H1 (cell line): Measurements from ENCODE around the gene FBXO46. TPM values are rescaled to one million over a fixed set of nuclear protein-coding genes. Genes with fewer than 3 reads are reported as not detected.

Experiments used
- BRCA1 ChIP-seq: IDR thresholded peaks from 2 replicates; pipeline ENCODE4 v1.6.1; 2012; ENCODE audit warnings: low read depth, low read length, improper control_type of control experiment
- CTBP2 ChIP-seq: IDR thresholded peaks from 2 replicates; pipeline ENCODE4 v1.7.0; 2011; ENCODE audit warnings: borderline replicate concordance, mild to moderate bottlenecking, moderate library complexity, mixed read lengths, low read length; ENCODE audit not compliant: insufficient read depth, insufficient read length
- EGR1 ChIP-seq: IDR thresholded peaks from 2 replicates; pipeline ENCODE4 v1.6.1; 2011; ENCODE audit warnings: low read depth, low read length, borderline replicate concordance
- SIN3A ChIP-seq, 2 experiments: IDR thresholded peaks in 1 of 2; conservative IDR thresholded peaks in 1 of 2; 2 replicates each; pipeline ENCODE4 v1.6.1; 2011 to 2012; ENCODE audit warnings: low read length in 2 of 2, improper control_type of control experiment in 1 of 2, low read depth in 1 of 2, mild to moderate bottlenecking in 1 of 2
- SP2 ChIP-seq: IDR thresholded peaks from 2 replicates; pipeline ENCODE4 v1.6.1; 2012; ENCODE audit warnings: mild to moderate bottlenecking, low read length, inconsistent platforms
- TEAD4 ChIP-seq: IDR thresholded peaks from 2 replicates; pipeline ENCODE4 v1.6.1; 2012; ENCODE audit warnings: low read depth, low read length, inconsistent platforms, mixed read lengths
- USF2 ChIP-seq: IDR thresholded peaks from 2 replicates; pipeline ENCODE4 v1.6.1; 2011; ENCODE audit warnings: low read length, improper control_type of control experiment
- polyA plus RNA-seq, 7 experiments: library from polyadenylated mRNA; depleted of rRNA in 3 of 7; stranded (reverse) in 5 of 7; unstranded in 2 of 7; fragments of >200 nt in 5 of 7; fragments of 200-250 nt in 2 of 7; gene quantifications; 1 replicate in 5 of 7; 2 replicates in 1 of 7; 4 replicates in 1 of 7; pipeline versions ENCODE4 v1.2.1 to v1.2.3, GENCODE V29; 2011 to 2013; ENCODE audit warnings: missing spikeins in 2 of 7, mixed read lengths in 2 of 7
- total RNA-seq: library from RNA; stranded (reverse); fragmentation: NEBNext Ultra II Directional; extraction: Animal tissue kit (Norgen Biotek cat#: 25700); gene quantifications from 2 replicates; pipeline ENCODE4 v1.2.1, GENCODE V29; 2021
- TF ChIP-seq, protein P1 (sequence below): IDR thresholded peaks from 2 replicates; pipeline ENCODE4 v1.6.1; 2012; ENCODE audit warnings: inconsistent platforms

Gene FBXO46
- total and polyA plus RNA-seq, 2 of the 8 experiments (the other 6 are each of a cell fraction or from before 2014, with no cell fraction given) = 11.2 to 38.9 TPM

GRCh38 chr19:45767410-45767880 is 36.7 kb upstream of the FBXO46 start (continued):
- TF ChIP-seq SIN3A (conservative IDR thresholded peaks at IDR 0.05 in 1 of 2, IDR thresholded peaks at IDR 0.05 in 1 of 2; ENCODE audit: low read depth in 1 of 2, low read length in 2 of 2) (peak in 1 of 2 experiments; percentile 42; a peak in 1 of 4 replicates), BRCA1 (no peak), SP2 (no peak), USF2 (no peak), CTBP2 (no peak), TEAD4 (no peak), EGR1 (no peak; the same call in 1 of the 2 replicates)
- TF ChIP-seq, protein P1, sequence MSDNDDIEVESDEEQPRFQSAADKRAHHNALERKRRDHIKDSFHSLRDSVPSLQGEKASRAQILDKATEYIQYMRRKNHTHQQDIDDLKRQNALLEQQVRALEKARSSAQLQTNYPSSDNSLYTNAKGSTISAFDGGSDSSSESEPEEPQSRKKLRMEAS = peak; percentile 48; the same call in 1 of the 2 replicates
